NT2/D1 (cell line): ENCODE data around the gene P2RX3.

Experiments
- SUZ12 ChIP-seq: IDR thresholded peaks from 2 replicates; pipeline ENCODE4 v1.6.1; 2011; ENCODE audit not compliant: insufficient read length, insufficient read depth; ENCODE audit errors: extremely low read depth
- YY1 ChIP-seq: IDR thresholded peaks from 2 replicates; pipeline ENCODE4 v1.6.1; 2011; ENCODE audit not compliant: insufficient read length, insufficient read depth
- ZNF274 ChIP-seq: IDR thresholded peaks from 2 replicates; pipeline ENCODE4 v1.6.1; 2011; ENCODE audit warnings: mild to moderate bottlenecking, low read depth, low read length

DNA sequence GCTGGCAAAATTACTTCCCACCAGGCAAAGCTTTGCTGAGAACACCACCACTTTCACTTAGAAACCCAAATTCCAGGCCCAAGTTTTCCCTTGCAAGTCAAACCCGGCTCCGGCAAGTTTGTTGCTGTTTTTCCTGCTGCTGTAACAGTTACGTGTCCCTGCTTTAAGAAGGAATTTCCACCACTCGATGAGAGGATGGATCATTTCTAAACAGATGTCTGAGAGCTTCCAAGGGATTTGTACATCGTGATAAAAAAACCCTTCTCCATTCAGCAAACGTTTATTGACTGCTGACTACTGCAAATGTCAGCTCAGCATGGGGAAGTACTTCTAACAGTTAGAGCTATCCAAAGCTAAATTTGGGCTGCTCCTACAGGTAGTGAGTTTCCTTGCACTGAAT is 19.7 kb downstream of the P2RX3 start:
- TF ChIP-seq ZNF274 (no peak), SUZ12 (no peak), YY1 (no peak)
